Measurements from ENCODE around the gene DLGAP4.

DLGAP4 gene

DNA sequence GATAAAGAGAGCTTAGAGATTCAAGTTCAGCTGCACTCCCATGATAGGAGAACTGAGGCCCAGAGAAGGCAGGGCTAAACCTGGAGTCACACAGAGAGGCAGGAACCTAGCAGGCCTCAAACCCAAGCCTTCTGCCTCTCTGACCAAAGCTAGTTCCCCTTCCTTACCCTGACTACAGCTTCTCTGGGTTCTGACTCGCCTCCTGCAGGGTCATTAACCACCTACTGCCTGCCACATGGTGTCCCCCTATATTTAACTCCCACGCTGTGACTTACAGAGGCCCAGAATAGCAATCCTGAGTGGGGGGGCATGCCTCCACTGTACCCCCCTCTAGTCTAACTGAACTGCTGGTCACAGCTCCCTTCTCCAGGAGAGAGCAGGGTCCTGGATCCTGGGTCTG lies 84.1 kb downstream of the DLGAP4 start:
- H3K36me3 ChIP-seq (replicated peaks; ENCODE audit: insufficient read depth, low read length), result no peaks in the 10 kb centered on the region
- H3K4me2 ChIP-seq (ENCODE audit: low read depth, low read length), result no peak overlapping the region
- no peak overlapping the region for H3K4me3 ChIP-seq (ENCODE audit: low read length)
- no peaks in the 10 kb centered on the region for H3K4me1 ChIP-seq (ENCODE audit: low read length)
- no peaks in the 10 kb centered on the region for H3K9me2 ChIP-seq (replicated peaks; ENCODE audit: insufficient read depth, low read length)
- no peaks in the 10 kb centered on the region for H3K9me3 ChIP-seq (replicated peaks; ENCODE audit: insufficient read depth, low read length)
- H3K79me2 ChIP-seq (ENCODE audit: low read length), result no peaks in the 10 kb centered on the region
- DNase-seq, result no peak
- peaks cover 55% of the 10 kb centered on the region for H3K27me3 ChIP-seq (replicated peaks; ENCODE audit: insufficient read depth, low read length)
- H3K9ac ChIP-seq (ENCODE audit: low read length), result no peak overlapping the region
- no peaks in the 10 kb centered on the region for H4K20me1 ChIP-seq (ENCODE audit: insufficient read depth, low read length)
- H3K27ac ChIP-seq (ENCODE audit: low read length), result no peak overlapping the region
- TF ChIP-seq EZH2phosphoT487 (IDR thresholded peaks at IDR 0.05; ENCODE audit: low read length) (no peak), CTCF (IDR thresholded peaks at IDR 0.05; ENCODE audit: low read length) (no peak), EZH2 (optimal IDR thresholded peaks at IDR 0.05; ENCODE audit: low read depth, low read length) (no peak)
- H3F3A ChIP-seq (ENCODE audit: insufficient read depth, low read length), result no peaks in the 10 kb centered on the region
- no peak overlapping the region for H2AFZ ChIP-seq (ENCODE audit: low read length)

DNA sequence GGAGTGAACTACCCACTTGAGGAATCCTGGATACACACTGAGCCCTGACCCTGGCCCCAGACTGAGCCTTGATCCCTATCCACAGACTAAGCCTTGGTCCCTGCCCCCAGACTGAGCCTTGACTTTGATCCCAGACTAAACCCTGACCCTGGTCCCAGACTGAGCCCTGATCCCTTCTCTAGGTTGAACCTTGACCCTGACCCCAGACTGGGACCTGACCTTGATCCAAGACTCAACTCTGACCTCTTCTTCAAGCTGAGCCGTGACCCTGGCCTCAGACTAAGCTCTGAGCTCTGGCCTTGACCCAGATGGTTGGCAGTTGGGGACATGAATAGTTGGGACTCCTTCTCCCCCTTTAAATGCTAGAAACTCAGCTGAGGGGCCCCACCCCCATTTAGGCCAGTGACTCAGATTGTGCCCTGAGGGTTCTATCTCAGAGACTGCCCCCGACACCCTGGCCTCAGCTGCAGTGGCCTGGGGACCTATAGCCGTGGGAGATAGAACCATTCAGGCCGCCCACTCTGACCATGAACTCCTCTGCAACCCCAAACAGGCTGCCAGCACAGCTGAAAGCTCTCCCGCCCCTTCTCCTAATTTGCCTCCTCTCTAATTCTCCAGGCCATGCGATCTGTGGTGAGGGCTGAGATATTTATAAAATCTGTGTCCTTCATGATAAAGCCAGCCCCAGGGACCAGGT lies 84.7 kb downstream of the DLGAP4 start:
- no peak overlapping the region for H3K9ac ChIP-seq (ENCODE audit: low read length)
- H3K79me2 ChIP-seq (ENCODE audit: low read length), result no peaks in the 10 kb centered on the region
- TF ChIP-seq EZH2phosphoT487 (IDR thresholded peaks at IDR 0.05; ENCODE audit: low read length) (no peak), CTCF (IDR thresholded peaks at IDR 0.05; ENCODE audit: low read length) (no peak), EZH2 (optimal IDR thresholded peaks at IDR 0.05; ENCODE audit: low read depth, low read length) (no peak)
- no peaks in the 10 kb centered on the region for H3K9me3 ChIP-seq (replicated peaks; ENCODE audit: insufficient read depth, low read length)
- peaks cover 49% of the 10 kb centered on the region for H3K27me3 ChIP-seq (replicated peaks; ENCODE audit: insufficient read depth, low read length)
- H3F3A ChIP-seq (ENCODE audit: insufficient read depth, low read length), result no peaks in the 10 kb centered on the region
- H3K4me3 ChIP-seq (ENCODE audit: low read length), result no peak overlapping the region
- H3K9me2 ChIP-seq (replicated peaks; ENCODE audit: insufficient read depth, low read length), result no peaks in the 10 kb centered on the region
- H3K36me3 ChIP-seq (replicated peaks; ENCODE audit: insufficient read depth, low read length), result no peaks in the 10 kb centered on the region
- H4K20me1 ChIP-seq (ENCODE audit: insufficient read depth, low read length), result no peaks in the 10 kb centered on the region
- H3K27ac ChIP-seq (ENCODE audit: low read length), result no peak overlapping the region
- no peaks in the 10 kb centered on the region for H3K4me1 ChIP-seq (ENCODE audit: low read length)
- no peak for DNase-seq
- no peak overlapping the region for H2AFZ ChIP-seq (ENCODE audit: low read length)
- H3K4me2 ChIP-seq (ENCODE audit: low read depth, low read length), result no peak overlapping the region

DNA sequence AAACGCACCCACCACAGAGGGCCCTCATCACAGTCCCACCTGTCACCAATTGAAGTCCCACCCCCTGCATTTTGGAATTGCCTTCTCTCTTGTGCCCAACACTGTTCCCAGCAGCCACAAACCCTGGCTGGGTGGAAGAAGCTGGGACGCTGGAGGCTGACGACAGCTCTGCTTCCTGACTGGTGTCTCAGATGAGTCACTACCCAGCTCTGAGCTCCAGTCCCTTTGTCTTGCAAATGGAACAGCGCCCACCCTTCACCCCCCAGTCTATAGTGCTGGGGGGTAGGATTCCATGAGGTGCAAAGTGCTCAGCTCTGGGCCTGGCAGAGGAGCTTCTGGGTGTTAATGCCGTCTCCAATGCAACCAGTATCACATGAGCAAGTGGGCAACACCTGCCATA lies 85.3 kb downstream of the DLGAP4 start:
- Histone ChIP-seq H3K4me3 (ENCODE audit: low read length) (no peak overlapping the region), H3K27ac (ENCODE audit: low read length) (no peak overlapping the region), H3K79me2 (ENCODE audit: low read length) (no peaks in the 10 kb centered on the region), H3F3A (ENCODE audit: insufficient read depth, low read length) (no peaks in the 10 kb centered on the region), H3K9ac (ENCODE audit: low read length) (no peak overlapping the region), H3K27me3 (replicated peaks; ENCODE audit: insufficient read depth, low read length) (peaks cover 46% of the 10 kb centered on the region), H3K4me1 (ENCODE audit: low read length) (no peaks in the 10 kb centered on the region), H2AFZ (ENCODE audit: low read length) (no peak overlapping the region), H3K9me2 (replicated peaks; ENCODE audit: insufficient read depth, low read length) (no peaks in the 10 kb centered on the region), H3K36me3 (replicated peaks; ENCODE audit: insufficient read depth, low read length) (no peaks in the 10 kb centered on the region), H3K4me2 (ENCODE audit: low read depth, low read length) (no peak overlapping the region), H4K20me1 (ENCODE audit: insufficient read depth, low read length) (no peaks in the 10 kb centered on the region), H3K9me3 (replicated peaks; ENCODE audit: insufficient read depth, low read length) (no peaks in the 10 kb centered on the region)
- no peak for TF ChIP-seq EZH2 (optimal IDR thresholded peaks at IDR 0.05; ENCODE audit: low read depth, low read length)
- no peak for TF ChIP-seq EZH2phosphoT487 (IDR thresholded peaks at IDR 0.05; ENCODE audit: low read length)
- DNase-seq, result no peak

DNA sequence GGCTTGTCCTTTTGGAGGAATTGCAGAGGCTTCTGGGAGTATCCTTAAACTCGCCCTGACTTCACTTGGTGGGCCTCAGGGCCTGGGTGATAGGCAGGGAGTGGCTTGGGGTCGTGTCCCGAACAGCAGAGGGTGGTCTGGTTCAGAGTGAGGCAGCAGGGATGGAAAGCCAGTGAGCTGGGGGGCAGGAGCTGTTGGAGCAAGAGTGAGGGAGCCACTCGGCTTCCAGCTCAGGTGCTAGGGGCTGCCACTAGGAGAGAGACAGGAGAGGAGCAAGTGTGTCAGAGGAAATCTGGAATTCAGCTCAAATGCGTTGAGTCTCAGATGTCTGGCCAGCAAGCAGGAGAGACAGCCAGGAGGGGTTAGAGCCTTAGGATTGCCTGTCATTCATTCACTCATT lies 85.8 kb downstream of the DLGAP4 start:
- H2AFZ ChIP-seq (ENCODE audit: low read length), result no peak overlapping the region
- no peak overlapping the region for H3K27ac ChIP-seq (ENCODE audit: low read length)
- H3K79me2 ChIP-seq (ENCODE audit: low read length), result no peaks in the 10 kb centered on the region
- H3F3A ChIP-seq (ENCODE audit: insufficient read depth, low read length), result no peaks in the 10 kb centered on the region
- H3K4me3 ChIP-seq (ENCODE audit: low read length), result no peak overlapping the region
- TF ChIP-seq CTCF (IDR thresholded peaks at IDR 0.05; ENCODE audit: low read length) (no peak), EZH2 (optimal IDR thresholded peaks at IDR 0.05; ENCODE audit: low read depth, low read length) (no peak), EZH2phosphoT487 (IDR thresholded peaks at IDR 0.05; ENCODE audit: low read length) (no peak)
- H3K4me2 ChIP-seq (ENCODE audit: low read depth, low read length), result no peak overlapping the region
- no peak overlapping the region for H3K9ac ChIP-seq (ENCODE audit: low read length)
- H3K9me3 ChIP-seq (replicated peaks; ENCODE audit: insufficient read depth, low read length), result no peaks in the 10 kb centered on the region
- H3K9me2 ChIP-seq (replicated peaks; ENCODE audit: insufficient read depth, low read length), result no peaks in the 10 kb centered on the region
- H3K36me3 ChIP-seq (replicated peaks; ENCODE audit: insufficient read depth, low read length), result no peaks in the 10 kb centered on the region
- no peak for DNase-seq
- H4K20me1 ChIP-seq (ENCODE audit: insufficient read depth, low read length), result no peaks in the 10 kb centered on the region
- H3K4me1 ChIP-seq (ENCODE audit: low read length), result no peaks in the 10 kb centered on the region
- H3K27me3 ChIP-seq (replicated peaks; ENCODE audit: insufficient read depth, low read length), result peaks cover 41% of the 10 kb centered on the region
